Lung (tissue), 12 donors: ENCODE data around the gene F3. TPM values are rescaled to one million over a fixed set of nuclear protein-coding genes. Genes with fewer than 3 reads are reported as not detected.

ENCODE experiments used
- ATAC-seq: fragments of 200-7000 bp; cut with Tn5 transposase; one replicate; pipeline ENCODE4 v1.9.1; 2020; ENCODE audit warnings: moderate number of reproducible peaks; ENCODE audit not compliant: insufficient read depth, low FRiP score
- DNase-seq, 3 donors: peaks; one replicate each; pipeline ENCODE4 v3.0.0-alpha.2; 2013 to 2017
- H3K27ac ChIP-seq, 2 donors: one replicate each; pipeline ENCODE4 v1.5.1; 2013; ENCODE audit warnings: mild to moderate bottlenecking in 2 of 2, moderate library complexity in 2 of 2, control low read depth in 1 of 2, inconsistent platforms in 1 of 2, low read depth in 1 of 2, low read length in 1 of 2
- H3K27me3 ChIP-seq, 3 donors: one replicate each; pipeline ENCODE4 v1.5.1; 2013; ENCODE audit warnings: low read length in 2 of 3; ENCODE audit not compliant: control insufficient read depth in 3 of 3, insufficient read depth in 3 of 3
- H3K36me3 ChIP-seq, 4 donors: one replicate each; pipeline ENCODE4 v1.5.1; 2013; ENCODE audit warnings: low read length in 4 of 4, mild to moderate bottlenecking in 1 of 4, moderate library complexity in 1 of 4; ENCODE audit not compliant: control insufficient read depth in 4 of 4, insufficient read depth in 4 of 4
- H3K4me1 ChIP-seq, 5 donors: one replicate each; pipeline ENCODE4 v1.5.1; 2013; ENCODE audit warnings: low read length in 5 of 5, mild to moderate bottlenecking in 2 of 5, moderate library complexity in 1 of 5; ENCODE audit not compliant: control insufficient read depth in 5 of 5, insufficient read depth in 5 of 5
- H3K4me3 ChIP-seq: one replicate; pipeline ENCODE4 v1.5.1; 2013; ENCODE audit warnings: mild to moderate bottlenecking, control low read depth, moderate library complexity
- H3K9ac ChIP-seq, 2 donors: one replicate each; pipeline ENCODE4 v1.5.1; 2013; ENCODE audit warnings: low read length in 2 of 2, control low read depth in 1 of 2; ENCODE audit not compliant: insufficient read depth in 1 of 2
- H3K9me3 ChIP-seq, 4 donors: one replicate each; pipeline ENCODE4 v1.5.1; 2013; ENCODE audit warnings: low read length in 3 of 4, mild to moderate bottlenecking in 1 of 4, moderate library complexity in 1 of 4; ENCODE audit not compliant: control insufficient read depth in 4 of 4, insufficient read depth in 3 of 4
- WGBS, 2 donors: extraction: QIAGEN DNeasy Blood & Tissue Kit; methylation state at CpG; one replicate each; pipeline ENCODE4 v1.1.7; 2013; 5-methylcytosine and 5-hydroxymethylcytosine counted together
- polyA plus RNA-seq, 2 donors: library from polyadenylated mRNA; stranded (reverse); fragments of 200-250 nt; gene quantifications; one replicate each; pipeline ENCODE4 v1.2.1, GENCODE V29; 2013
- total RNA-seq, 2 donors: library from RNA; depleted of rRNA in 1 of 2; stranded (reverse); fragments of >200 nt in 1 of 2; gene quantifications; one replicate each; pipeline ENCODE4 v1.2.1, GENCODE V29; 2014 to 2021
- TF ChIP-seq, protein P1 (sequence below): IDR thresholded peaks from 2 replicates; pipeline ENCODE4 v1.5.1; 2012; ENCODE audit warnings: mild to moderate bottlenecking; ENCODE audit errors: control extremely low read depth, extremely low read depth
- donor health status: control.
- donor health status: control.
- donor health status: Bipolar disorder and iron deficiency.
- donor health status: healthy.
- donor health status: DM: yes; HTN: yes; CAD: no.

Gene F3
- total and polyA plus RNA-seq, 4 donors, result 107 to 307 (median 189) TPM

DNA sequence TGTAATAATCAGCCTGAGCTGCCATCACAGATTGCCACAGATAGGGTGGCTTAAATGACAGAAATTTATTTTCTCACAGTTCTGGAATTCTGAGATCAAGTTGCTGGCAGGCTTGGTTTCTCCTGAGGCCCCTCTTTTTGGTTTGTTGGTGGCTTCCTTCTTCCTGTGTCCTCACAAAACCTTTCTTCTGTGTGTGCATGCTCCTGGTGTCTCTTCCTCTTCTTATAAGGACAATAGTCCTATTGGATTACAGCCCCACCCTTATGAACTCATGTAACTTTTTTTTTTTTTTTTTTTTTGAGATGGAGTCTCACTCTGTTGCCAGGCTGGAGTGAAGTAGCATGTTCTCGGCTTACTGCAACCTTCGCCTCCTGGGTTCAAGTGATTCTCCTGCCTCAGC is 41.0 kb upstream of the F3 start:
- H3K27ac ChIP-seq, result no peak overlapping the region
- no peak for DNase-seq
- H3K36me3 ChIP-seq, result no peaks in the 10 kb centered on the region
- WGBS, 2 donors, result 81 to 93% methylated on average over 2 of the region's 2 CpGs
- peaks cover 0 to 3% (median 0%) of the 10 kb centered on the region in 4 donors for H3K9me3 ChIP-seq
- no peak for ATAC-seq
- TF ChIP-seq, protein P1, sequence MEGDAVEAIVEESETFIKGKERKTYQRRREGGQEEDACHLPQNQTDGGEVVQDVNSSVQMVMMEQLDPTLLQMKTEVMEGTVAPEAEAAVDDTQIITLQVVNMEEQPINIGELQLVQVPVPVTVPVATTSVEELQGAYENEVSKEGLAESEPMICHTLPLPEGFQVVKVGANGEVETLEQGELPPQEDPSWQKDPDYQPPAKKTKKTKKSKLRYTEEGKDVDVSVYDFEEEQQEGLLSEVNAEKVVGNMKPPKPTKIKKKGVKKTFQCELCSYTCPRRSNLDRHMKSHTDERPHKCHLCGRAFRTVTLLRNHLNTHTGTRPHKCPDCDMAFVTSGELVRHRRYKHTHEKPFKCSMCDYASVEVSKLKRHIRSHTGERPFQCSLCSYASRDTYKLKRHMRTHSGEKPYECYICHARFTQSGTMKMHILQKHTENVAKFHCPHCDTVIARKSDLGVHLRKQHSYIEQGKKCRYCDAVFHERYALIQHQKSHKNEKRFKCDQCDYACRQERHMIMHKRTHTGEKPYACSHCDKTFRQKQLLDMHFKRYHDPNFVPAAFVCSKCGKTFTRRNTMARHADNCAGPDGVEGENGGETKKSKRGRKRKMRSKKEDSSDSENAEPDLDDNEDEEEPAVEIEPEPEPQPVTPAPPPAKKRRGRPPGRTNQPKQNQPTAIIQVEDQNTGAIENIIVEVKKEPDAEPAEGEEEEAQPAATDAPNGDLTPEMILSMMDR, result no peak
- H3K4me3 ChIP-seq, result no peak overlapping the region
- H3K27me3 ChIP-seq, result no peaks in the 10 kb centered on the region
- no peak overlapping the region for H3K9ac ChIP-seq
- peaks cover 0 to 7% (median 0%) of the 10 kb centered on the region in 5 donors for H3K4me1 ChIP-seq

DNA sequence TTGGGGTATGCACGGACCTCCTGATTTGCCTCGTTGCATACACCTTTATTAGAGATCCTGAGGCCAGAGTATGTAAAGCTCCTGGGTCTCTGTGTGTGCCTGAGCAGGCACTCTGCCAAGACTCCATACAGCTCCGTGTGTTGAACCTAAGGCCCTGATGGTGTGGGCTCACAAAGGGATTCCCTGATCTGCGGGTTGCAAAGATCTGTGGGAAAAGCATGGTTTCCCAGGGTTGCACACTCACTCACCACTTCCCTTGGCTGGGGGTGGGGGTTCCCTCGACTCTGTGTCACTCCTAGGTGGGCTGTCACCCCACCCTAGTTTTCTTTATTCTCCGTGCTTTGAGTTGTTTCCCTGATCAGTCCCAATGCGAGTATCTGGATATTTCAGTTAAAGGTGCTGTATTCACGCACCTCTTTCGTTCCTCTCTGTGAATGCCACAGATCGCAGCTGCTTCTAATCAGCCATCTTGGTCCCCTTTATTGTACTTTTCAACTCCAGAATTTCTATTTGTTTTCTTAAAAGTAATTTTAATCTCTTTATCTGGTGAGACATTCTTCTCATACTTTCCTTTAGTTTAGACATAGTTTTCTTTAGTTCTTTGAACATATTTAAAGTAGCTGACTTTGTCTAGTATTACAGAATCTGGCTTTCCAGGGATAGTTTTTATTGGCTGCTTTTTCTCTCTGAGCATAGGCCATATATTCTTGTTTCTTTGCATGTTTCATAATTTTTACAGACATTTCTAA is 39.0 kb upstream of the F3 start:
- no peak overlapping the region for H3K9ac ChIP-seq

DNA sequence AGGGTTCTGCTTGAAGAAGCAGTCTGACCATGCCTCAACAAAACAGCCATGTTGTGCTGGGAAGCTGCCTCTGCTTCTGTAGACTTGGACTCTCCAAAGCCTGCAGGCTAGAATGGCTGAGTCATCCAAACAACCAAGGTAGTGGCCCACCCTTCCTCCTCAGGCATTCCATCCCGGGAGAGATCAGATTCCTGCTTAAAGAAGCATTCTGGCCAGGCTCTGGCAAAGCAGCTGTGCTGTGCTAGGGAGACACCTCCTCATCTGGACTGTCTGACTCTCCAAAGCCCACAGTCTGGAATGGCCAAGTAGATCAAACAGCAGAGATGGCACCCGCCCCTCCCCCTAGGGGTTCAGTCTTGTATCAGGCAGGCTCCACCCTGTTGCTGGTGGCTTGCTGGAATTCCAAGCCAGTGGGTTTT is 38.3 kb upstream of the F3 start:
- no peak overlapping the region for H3K27ac ChIP-seq
- peaks cover 0 to 7% (median 0%) of the 10 kb centered on the region in 5 donors for H3K4me1 ChIP-seq
- TF ChIP-seq, protein P1, result no peak
- peak in 2 of 3 donors; percentile 15 to 25 for DNase-seq
- no peaks in the 10 kb centered on the region for H3K36me3 ChIP-seq
- WGBS, 2 donors, result 52 to 75% methylated on average over 2 of the region's 2 CpGs
- no peak for ATAC-seq
- peaks cover 0 to 3% (median 0%) of the 10 kb centered on the region in 4 donors for H3K9me3 ChIP-seq
- no peaks in the 10 kb centered on the region for H3K27me3 ChIP-seq
- H3K9ac ChIP-seq, result no peak overlapping the region
- H3K4me3 ChIP-seq, result no peak overlapping the region

More for the DNA sequence above, 39.0 kb upstream of the F3 start:
- Histone ChIP-seq H3K27me3 (no peaks in the 10 kb centered on the region), H3K4me3 (no peak overlapping the region), H3K36me3 (no peaks in the 10 kb centered on the region), H3K27ac (peak overlapping the region in 1 of 2 donors; percentile 24), H3K9me3 (peaks cover 0 to 3% (median 0%) of the 10 kb centered on the region in 4 donors), H3K4me1 (peaks cover 0 to 7% (median 0%) of the 10 kb centered on the region in 5 donors)
- 76 to 89% methylated on average over 10 of the region's 10 CpGs for WGBS, 2 donors
- peak in 1 of 3 donors; percentile 35 for DNase-seq
- no peak for ATAC-seq
- TF ChIP-seq, protein P1, result no peak
